ENCODE measurements around the gene ALDH9A1.

DNA sequence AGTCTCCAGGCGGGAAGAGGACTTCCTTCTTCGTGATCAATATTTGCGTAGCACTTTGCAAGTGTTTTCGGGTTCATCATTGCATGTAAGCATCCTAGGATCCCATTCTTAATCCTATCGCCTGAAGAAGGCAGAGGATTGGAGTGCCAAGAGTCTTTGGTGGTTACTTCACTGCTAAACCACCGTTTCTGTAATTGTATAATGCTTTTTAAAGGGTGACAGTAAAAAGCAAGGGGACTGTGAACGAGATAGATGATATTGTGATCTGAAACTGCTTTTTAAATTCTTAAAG lies 345 bp upstream of the ALDH9A1 start:
- TF ChIP-seq, protein P1, sequence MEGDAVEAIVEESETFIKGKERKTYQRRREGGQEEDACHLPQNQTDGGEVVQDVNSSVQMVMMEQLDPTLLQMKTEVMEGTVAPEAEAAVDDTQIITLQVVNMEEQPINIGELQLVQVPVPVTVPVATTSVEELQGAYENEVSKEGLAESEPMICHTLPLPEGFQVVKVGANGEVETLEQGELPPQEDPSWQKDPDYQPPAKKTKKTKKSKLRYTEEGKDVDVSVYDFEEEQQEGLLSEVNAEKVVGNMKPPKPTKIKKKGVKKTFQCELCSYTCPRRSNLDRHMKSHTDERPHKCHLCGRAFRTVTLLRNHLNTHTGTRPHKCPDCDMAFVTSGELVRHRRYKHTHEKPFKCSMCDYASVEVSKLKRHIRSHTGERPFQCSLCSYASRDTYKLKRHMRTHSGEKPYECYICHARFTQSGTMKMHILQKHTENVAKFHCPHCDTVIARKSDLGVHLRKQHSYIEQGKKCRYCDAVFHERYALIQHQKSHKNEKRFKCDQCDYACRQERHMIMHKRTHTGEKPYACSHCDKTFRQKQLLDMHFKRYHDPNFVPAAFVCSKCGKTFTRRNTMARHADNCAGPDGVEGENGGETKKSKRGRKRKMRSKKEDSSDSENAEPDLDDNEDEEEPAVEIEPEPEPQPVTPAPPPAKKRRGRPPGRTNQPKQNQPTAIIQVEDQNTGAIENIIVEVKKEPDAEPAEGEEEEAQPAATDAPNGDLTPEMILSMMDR (IDR thresholded peaks at IDR 0.05; ENCODE audit: low read length), result no peak
- no peak for TF ChIP-seq EZH2 (IDR thresholded peaks at IDR 0.05; ENCODE audit: borderline replicate concordance, low read length)

Measured in OCI-LY1 (cell line).